Retinal pigment epithelial cell (primary cell): ENCODE data around the gene DNM1.

Experiments used
- DNase-seq: peaks from one replicate; pipeline ENCODE4 v3.0.0-alpha.2; 2010; ENCODE audit warnings: low read depth
- H3K4me3 ChIP-seq: 2 replicates; pipeline ENCODE4 v1.5.1; 2011; ENCODE audit warnings: mild to moderate bottlenecking, low read length, control low read depth, moderate library complexity
- CTCF ChIP-seq: conservative IDR thresholded peaks from 2 replicates; pipeline ENCODE4 v1.5.1; 2011; ENCODE audit warnings: low read depth, low read length, control low read depth, inconsistent platforms

DNM1 gene

GRCh38 chr9:128167209-128167608 is 36.0 kb upstream of the DNM1 start:
- DNase-seq, result no peak
- H3K4me3 ChIP-seq, result no peak overlapping the region
- no peak for TF ChIP-seq CTCF

GRCh38 chr9:128168731-128169308 is 34.4 kb upstream of the DNM1 start:
- no peak for TF ChIP-seq CTCF
- no peak for DNase-seq
- no peak overlapping the region for H3K4me3 ChIP-seq

- H3K4me3 ChIP-seq, result no peak overlapping the region
- TF ChIP-seq CTCF, result no peak
- no peak for DNase-seq
Measured at GRCh38 chr9:128169492-128169891, 33.7 kb upstream of the DNM1 start.

- DNase-seq, result no peak
- no peak overlapping the region for H3K4me3 ChIP-seq
- no peak for TF ChIP-seq CTCF
Measured at GRCh38 chr9:128169925-128170324, 33.3 kb upstream of the DNM1 start.

GRCh38 chr9:128174062-128174461 is 29.1 kb upstream of the DNM1 start:
- DNase-seq, result no peak
- no peak overlapping the region for H3K4me3 ChIP-seq
- TF ChIP-seq CTCF, result no peak

- no peak for DNase-seq
- no peak for TF ChIP-seq CTCF
- no peak overlapping the region for H3K4me3 ChIP-seq
Measured at GRCh38 chr9:128175102-128175563, 28.0 kb upstream of the DNM1 start.

- no peak for DNase-seq
- TF ChIP-seq CTCF, result no peak
- no peak overlapping the region for H3K4me3 ChIP-seq
Measured at GRCh38 chr9:128175726-128176125, 27.5 kb upstream of the DNM1 start.
